Keratinocyte (primary cell): ENCODE measurements around the gene IFNAR2. TPM values are rescaled to one million over a fixed set of nuclear protein-coding genes. Genes with fewer than 3 reads are reported as not detected.

Source experiments
- DNase-seq: peaks from one replicate; pipeline ENCODE4 v3.0.0-alpha.2; 2011; ENCODE audit warnings: low read depth, missing footprints, low spot score
- FAIRE-seq: peaks from 2 replicates; lab custom pipeline; 2011; peaks lifted over from hg19 to GRCh38; lab: Jason Lieb, UNC
- H2AFZ ChIP-seq: 2 replicates; pipeline ENCODE4 v1.6.0; 2012; ENCODE audit warnings: low read length, control low read depth, inconsistent platforms; ENCODE audit not compliant: control insufficient read depth
- H3K27ac ChIP-seq: 2 replicates; pipeline ENCODE4 v1.5.1; 2011; ENCODE audit warnings: low read length; ENCODE audit not compliant: control insufficient read depth, insufficient read depth
- H3K27me3 ChIP-seq: 3 replicates; pipeline ENCODE4 v1.6.0; 2011; ENCODE audit warnings: low read length; ENCODE audit not compliant: control insufficient read depth, insufficient read depth; ENCODE audit errors: extremely low read depth
- H3K36me3 ChIP-seq, 2 experiments: 2 replicates in 1 of 2; 3 replicates in 1 of 2; pipeline ENCODE4 v1.5.1; 2011; ENCODE audit warnings: low read length in 2 of 2, mild to moderate bottlenecking in 1 of 2; ENCODE audit not compliant: control insufficient read depth in 2 of 2, insufficient read depth in 2 of 2; ENCODE audit errors: extremely low read depth in 1 of 2
- H3K4me1 ChIP-seq: 3 replicates; pipeline ENCODE4 v1.5.1; 2011; ENCODE audit warnings: low read length; ENCODE audit not compliant: control insufficient read depth, insufficient read depth; ENCODE audit errors: extremely low read depth
- H3K4me2 ChIP-seq: 3 replicates; pipeline ENCODE4 v1.6.0; 2011; ENCODE audit warnings: low read depth, low read length; ENCODE audit not compliant: control insufficient read depth, insufficient read depth; ENCODE audit errors: extremely low read depth
- H3K4me3 ChIP-seq, 3 experiments: fragments of 200-600 bp in 1 of 3; sonication (generic) in 1 of 3; 2 replicates in 2 of 3; 3 replicates in 1 of 3; pipeline ENCODE4 v1.5.1; 2011 to 2016; ENCODE audit warnings: low read length in 3 of 3, mild to moderate bottlenecking in 3 of 3, control low read depth in 2 of 3, inconsistent platforms in 1 of 3, low read depth in 1 of 3, mixed read lengths in 1 of 3, mixed run types in 1 of 3, moderate library complexity in 1 of 3; ENCODE audit not compliant: control insufficient read depth in 2 of 3, insufficient read depth in 2 of 3; ENCODE audit errors: extremely low read depth in 1 of 3
- H3K79me2 ChIP-seq: 2 replicates; pipeline ENCODE4 v1.6.0; 2012; ENCODE audit warnings: low read length; ENCODE audit not compliant: control insufficient read depth, insufficient read depth
- H3K9ac ChIP-seq: 3 replicates; pipeline ENCODE4 v1.6.0; 2011; ENCODE audit warnings: low read length; ENCODE audit not compliant: control insufficient read depth, insufficient read depth; ENCODE audit errors: extremely low read depth
- H3K9me1 ChIP-seq: 3 replicates; pipeline ENCODE4 v1.6.0; 2011; ENCODE audit warnings: low read length; ENCODE audit not compliant: control insufficient read depth, insufficient read depth; ENCODE audit errors: extremely low read depth
- H3K9me3 ChIP-seq: 2 replicates; pipeline ENCODE4 v1.5.1; 2012; ENCODE audit warnings: low read depth, low read length; ENCODE audit not compliant: control insufficient read depth
- H4K20me1 ChIP-seq: 3 replicates; pipeline ENCODE4 v1.6.0; 2011; ENCODE audit warnings: low read length; ENCODE audit not compliant: control insufficient read depth, insufficient read depth; ENCODE audit errors: extremely low read depth
- CTCF ChIP-seq, 3 experiments: IDR thresholded peaks in 1 of 3; conservative IDR thresholded peaks in 1 of 3; optimal IDR thresholded peaks in 1 of 3; 2 replicates in 2 of 3; 3 replicates in 1 of 3; pipeline versions ENCODE3 to v1.5.1; 2011; ENCODE audit warnings: low read length in 3 of 3, mild to moderate bottlenecking in 3 of 3, moderate library complexity in 2 of 3, control low read depth in 1 of 3, inconsistent platforms in 1 of 3; ENCODE audit not compliant: insufficient read depth in 2 of 3; ENCODE audit errors: extremely low read depth in 1 of 3
- EZH2 ChIP-seq: IDR thresholded peaks from one replicate; pipeline ENCODE4 v1.6.1; 2012; ENCODE audit warnings: inconsistent platforms, mild to moderate bottlenecking, low read length, moderate library complexity
- dilution Hi-C: fragments of 300-500 bp; cut with MboI; formaldehyde crosslinking; loops from one replicate; pipeline ENCODE4 v1.7.0; 2020; ENCODE audit warnings: low sequenced_read_pairs; ENCODE audit not compliant: extremely low pct_ligation_motif_present
- polyA plus RNA-seq, 5 experiments: library from polyadenylated mRNA; depleted of rRNA in 3 of 5; stranded (reverse) in 3 of 5; stranded (forward) in 1 of 5; unstranded in 1 of 5; fragments of >200 nt; gene quantifications; 1 replicate in 1 of 5; 2 replicates in 3 of 5; 3 replicates in 1 of 5; pipeline versions ENCODE4 v1.2.1 to v1.2.3, GENCODE V29; 2011 to 2012; ENCODE audit warnings: missing spikeins in 2 of 5, low read depth in 1 of 5, low replicate concordance in 1 of 5

IFNAR2 gene
- polyA plus RNA-seq, 1 donor (not counting 4 experiments of a cell fraction or from before 2014, with no cell fraction given) = 23.0 TPM

GRCh38 chr21:33246963-33247362 lies 17.2 kb downstream of the IFNAR2 start:
- TF ChIP-seq EZH2 = no peak
- no peak for TF ChIP-seq CTCF (optimal IDR thresholded peaks at IDR 0.05 in 1 of 3, IDR thresholded peaks at IDR 0.05 in 1 of 3, conservative IDR thresholded peaks at IDR 0.05 in 1 of 3; ENCODE audit: extremely low read depth in 1 of 3, insufficient read depth in 2 of 3, low read length in 3 of 3)
- no peak for FAIRE-seq
- H3K9me3 ChIP-seq = no peaks in the 10 kb centered on the region
- H4K20me1 ChIP-seq = no peaks in the 10 kb centered on the region
- dilution Hi-C loops = no loop called here
- H3K4me1 ChIP-seq = no peaks in the 10 kb centered on the region
- H3K27me3 ChIP-seq = no peaks in the 10 kb centered on the region
- H3K79me2 ChIP-seq = no peaks in the 10 kb centered on the region
- no peaks in the 10 kb centered on the region for H3K9me1 ChIP-seq
- H2AFZ ChIP-seq = no peak overlapping the region
- DNase-seq = no peak
- peaks cover 7 to 14% of the 10 kb centered on the region in 2 experiments for H3K36me3 ChIP-seq
- no peak overlapping the region for H3K27ac ChIP-seq
- H3K4me3 ChIP-seq = no peak overlapping the region
- H3K4me2 ChIP-seq = no peak overlapping the region
- H3K9ac ChIP-seq = no peak overlapping the region

GRCh38 chr21:33247599-33247998 lies 17.9 kb downstream of the IFNAR2 start:
- Histone ChIP-seq H3K36me3 (peaks cover 7 to 14% of the 10 kb centered on the region in 2 experiments), H3K4me2 (no peak overlapping the region), H3K27me3 (no peaks in the 10 kb centered on the region), H3K27ac (no peak overlapping the region), H3K9ac (no peak overlapping the region), H3K79me2 (no peaks in the 10 kb centered on the region), H2AFZ (no peak overlapping the region), H3K9me1 (no peaks in the 10 kb centered on the region), H4K20me1 (no peaks in the 10 kb centered on the region), H3K4me1 (no peaks in the 10 kb centered on the region), H3K4me3 (no peak overlapping the region), H3K9me3 (no peaks in the 10 kb centered on the region)
- DNase-seq = no peak
- FAIRE-seq = no peak
- TF ChIP-seq EZH2 = no peak
- TF ChIP-seq CTCF (optimal IDR thresholded peaks at IDR 0.05 in 1 of 3, IDR thresholded peaks at IDR 0.05 in 1 of 3, conservative IDR thresholded peaks at IDR 0.05 in 1 of 3; ENCODE audit: extremely low read depth in 1 of 3, insufficient read depth in 2 of 3, low read length in 3 of 3) = no peak
- dilution Hi-C loops = no loop called here
